Measurements from ENCODE around the gene EBLN2. TPM values are rescaled to one million over a fixed set of nuclear protein-coding genes. Genes with fewer than 3 reads are reported as not detected.

EBLN2 gene
- polyA plus RNA-seq, 3 donors: 0.27 to 4.6 (median 0.40) TPM

DNA sequence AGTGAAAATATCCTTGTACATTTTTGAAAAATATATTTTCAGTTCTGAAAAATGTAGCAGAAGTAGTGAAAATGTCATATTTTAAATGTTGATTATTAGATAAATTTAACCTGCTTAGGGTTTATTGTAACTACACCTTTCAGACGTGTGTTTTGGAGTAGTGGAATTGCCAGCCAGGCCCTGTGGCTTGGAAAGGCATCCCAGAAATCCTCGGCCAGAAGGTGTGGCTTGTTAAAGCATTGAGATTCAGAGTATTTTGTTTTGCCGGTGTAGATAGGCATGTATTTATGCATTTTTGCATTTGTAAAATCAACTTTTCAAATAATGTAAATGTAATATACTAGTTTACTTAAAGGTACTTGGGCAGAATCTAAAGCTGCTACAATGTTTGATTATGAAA, 7.0 kb downstream of the EBLN2 start:
- TF ChIP-seq, protein P1, sequence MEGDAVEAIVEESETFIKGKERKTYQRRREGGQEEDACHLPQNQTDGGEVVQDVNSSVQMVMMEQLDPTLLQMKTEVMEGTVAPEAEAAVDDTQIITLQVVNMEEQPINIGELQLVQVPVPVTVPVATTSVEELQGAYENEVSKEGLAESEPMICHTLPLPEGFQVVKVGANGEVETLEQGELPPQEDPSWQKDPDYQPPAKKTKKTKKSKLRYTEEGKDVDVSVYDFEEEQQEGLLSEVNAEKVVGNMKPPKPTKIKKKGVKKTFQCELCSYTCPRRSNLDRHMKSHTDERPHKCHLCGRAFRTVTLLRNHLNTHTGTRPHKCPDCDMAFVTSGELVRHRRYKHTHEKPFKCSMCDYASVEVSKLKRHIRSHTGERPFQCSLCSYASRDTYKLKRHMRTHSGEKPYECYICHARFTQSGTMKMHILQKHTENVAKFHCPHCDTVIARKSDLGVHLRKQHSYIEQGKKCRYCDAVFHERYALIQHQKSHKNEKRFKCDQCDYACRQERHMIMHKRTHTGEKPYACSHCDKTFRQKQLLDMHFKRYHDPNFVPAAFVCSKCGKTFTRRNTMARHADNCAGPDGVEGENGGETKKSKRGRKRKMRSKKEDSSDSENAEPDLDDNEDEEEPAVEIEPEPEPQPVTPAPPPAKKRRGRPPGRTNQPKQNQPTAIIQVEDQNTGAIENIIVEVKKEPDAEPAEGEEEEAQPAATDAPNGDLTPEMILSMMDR (IDR thresholded peaks at IDR 0.05): no peak
- Histone ChIP-seq H3K9ac (ENCODE audit: insufficient read depth, low read length, poor library complexity, severe bottlenecking) (no peak overlapping the region), H3K9me3 (replicated peaks in 1 of 2; ENCODE audit: control insufficient read depth in 1 of 2, insufficient read depth in 1 of 2, low read length in 2 of 2) (no peaks in the 10 kb centered on the region), H4K20me1 (ENCODE audit: insufficient read depth, low read length) (no peaks in the 10 kb centered on the region), H3K27ac (ENCODE audit: low read depth in 1 of 2, low read length in 2 of 2) (no peak overlapping the region), H3K27me3 (ENCODE audit: control insufficient read depth in 2 of 2, insufficient read depth in 2 of 2, low read length in 2 of 2) (no peaks in the 10 kb centered on the region), H3K36me3 (replicated peaks in 1 of 2; ENCODE audit: control insufficient read depth in 1 of 2, insufficient read depth in 2 of 2, low read length in 2 of 2) (peaks cover 45 to 48% of the 10 kb centered on the region in 2 donors), H3K79me2 (ENCODE audit: insufficient read depth, low read length) (no peaks in the 10 kb centered on the region), H3K4me2 (replicated peaks; ENCODE audit: extremely low read depth, low read length, poor library complexity, severe bottlenecking) (no peak overlapping the region), H2AFZ (ENCODE audit: insufficient read depth, low read depth, low read length, poor library complexity, severe bottlenecking) (no peak overlapping the region), H3K4me1 (ENCODE audit: control insufficient read depth in 1 of 2, insufficient read depth in 2 of 2, low read length in 2 of 2) (no peaks in the 10 kb centered on the region), H3K4me3 (replicated peaks in 1 of 3; ENCODE audit: low read depth in 2 of 3, low read length in 3 of 3) (no peak overlapping the region)
- intact Hi-C loops (cut with micrococcal nuclease): no loop called here
- Mint-ChIP-seq H3K36me3 (peaks cover 31 to 42% of the 10 kb centered on the region in 2 donors), H3K27me3 (ENCODE audit: low read depth in 3 of 3) (no peaks in the 10 kb centered on the region), H3K4me1 (peaks cover 3% of the 10 kb centered on the region), H3K27ac (peak overlapping the region in 1 of 7 donors; percentile 57), H3K4me3 (no peak overlapping the region), H3K9me3 (no peaks in the 10 kb centered on the region)
- no peak for DNase-seq
- WGBS (ENCODE audit: insufficient coverage): no CpG with 5 or more reads among the region's 3 CpGs

GRCh38 chr3:73069187-73069586, 7.7 kb downstream of the EBLN2 start:
- H3K79me2 ChIP-seq (ENCODE audit: insufficient read depth, low read length): no peaks in the 10 kb centered on the region
- H3K36me3 ChIP-seq (replicated peaks in 1 of 2; ENCODE audit: control insufficient read depth in 1 of 2, insufficient read depth in 2 of 2, low read length in 2 of 2): peaks cover 37 to 40% of the 10 kb centered on the region in 2 donors
- peaks cover 28 to 37% of the 10 kb centered on the region in 2 donors for H3K36me3 Mint-ChIP-seq
- H3K27me3 Mint-ChIP-seq (ENCODE audit: low read depth in 3 of 3): no peaks in the 10 kb centered on the region
- no peak overlapping the region for H3K4me3 ChIP-seq (replicated peaks in 1 of 3; ENCODE audit: low read depth in 2 of 3, low read length in 3 of 3)
- intact Hi-C loops (cut with micrococcal nuclease): no loop called here
- H3K9me3 Mint-ChIP-seq: no peaks in the 10 kb centered on the region
- no peak overlapping the region for H2AFZ ChIP-seq (ENCODE audit: insufficient read depth, low read depth, low read length, poor library complexity, severe bottlenecking)
- H4K20me1 ChIP-seq (ENCODE audit: insufficient read depth, low read length): no peaks in the 10 kb centered on the region
- H3K4me3 Mint-ChIP-seq: no peak overlapping the region
- no peak overlapping the region for H3K9ac ChIP-seq (ENCODE audit: insufficient read depth, low read length, poor library complexity, severe bottlenecking)
- no peaks in the 10 kb centered on the region for H3K9me3 ChIP-seq (replicated peaks in 1 of 2; ENCODE audit: control insufficient read depth in 1 of 2, insufficient read depth in 1 of 2, low read length in 2 of 2)
- H3K4me1 ChIP-seq (ENCODE audit: control insufficient read depth in 1 of 2, insufficient read depth in 2 of 2, low read length in 2 of 2): no peaks in the 10 kb centered on the region
- H3K27ac ChIP-seq (ENCODE audit: low read depth in 1 of 2, low read length in 2 of 2): no peak overlapping the region
- TF ChIP-seq, protein P1 (IDR thresholded peaks at IDR 0.05): no peak
- no peak overlapping the region for H3K27ac Mint-ChIP-seq
- no CpG with 5 or more reads among the region's 5 CpGs for WGBS (ENCODE audit: insufficient coverage)
- no peak for DNase-seq
- H3K27me3 ChIP-seq (ENCODE audit: control insufficient read depth in 2 of 2, insufficient read depth in 2 of 2, low read length in 2 of 2): no peaks in the 10 kb centered on the region
- H3K4me2 ChIP-seq (replicated peaks; ENCODE audit: extremely low read depth, low read length, poor library complexity, severe bottlenecking): no peak overlapping the region
- peaks cover 3% of the 10 kb centered on the region for H3K4me1 Mint-ChIP-seq

Data from CD14-positive monocyte (primary cell).